Brain microvascular endothelial cell (primary cell): ENCODE data around the gene RTN4RL2.

Experiments
- DNase-seq: peaks from one replicate; pipeline ENCODE4 v3.0.0-alpha.2; 2020
- H3K27ac ChIP-seq: fragments of 250-450 bp; sonication (Bioruptor Pico); 2 replicates; pipeline ENCODE4 v1.5.1; 2020; ENCODE audit warnings: mild to moderate bottlenecking, moderate library complexity
- H3K27me3 ChIP-seq: fragments of 250-450 bp; sonication (Bioruptor Pico); replicated peaks from 2 replicates; pipeline ENCODE4 v1.5.1; 2020; ENCODE audit warnings: mild to moderate bottlenecking
- H3K36me3 ChIP-seq: fragments of 250-450 bp; sonication (Bioruptor Pico); replicated peaks from 2 replicates; pipeline ENCODE4 v1.5.1; 2020; ENCODE audit warnings: mild to moderate bottlenecking
- H3K4me3 ChIP-seq: 2 replicates; pipeline ENCODE4 v1.5.1; 2011; ENCODE audit warnings: low read depth, mild to moderate bottlenecking, control low read depth, low read length, moderate library complexity
- in situ Hi-C: cut with HindIII; loops from 2 replicates; pipeline ENCODE4 v1.10.0; 2017; ENCODE audit warnings: low sequenced_read_pairs, low pct_ligation_motif_present
- TF ChIP-seq, protein P1 (sequence below): IDR thresholded peaks from 2 replicates; pipeline ENCODE4 v1.5.1; 2011; ENCODE audit warnings: low read depth, mild to moderate bottlenecking, moderate library complexity, low read length, control low read depth, inconsistent platforms; ENCODE audit errors: missing control alignments

RTN4RL2 gene

DNA sequence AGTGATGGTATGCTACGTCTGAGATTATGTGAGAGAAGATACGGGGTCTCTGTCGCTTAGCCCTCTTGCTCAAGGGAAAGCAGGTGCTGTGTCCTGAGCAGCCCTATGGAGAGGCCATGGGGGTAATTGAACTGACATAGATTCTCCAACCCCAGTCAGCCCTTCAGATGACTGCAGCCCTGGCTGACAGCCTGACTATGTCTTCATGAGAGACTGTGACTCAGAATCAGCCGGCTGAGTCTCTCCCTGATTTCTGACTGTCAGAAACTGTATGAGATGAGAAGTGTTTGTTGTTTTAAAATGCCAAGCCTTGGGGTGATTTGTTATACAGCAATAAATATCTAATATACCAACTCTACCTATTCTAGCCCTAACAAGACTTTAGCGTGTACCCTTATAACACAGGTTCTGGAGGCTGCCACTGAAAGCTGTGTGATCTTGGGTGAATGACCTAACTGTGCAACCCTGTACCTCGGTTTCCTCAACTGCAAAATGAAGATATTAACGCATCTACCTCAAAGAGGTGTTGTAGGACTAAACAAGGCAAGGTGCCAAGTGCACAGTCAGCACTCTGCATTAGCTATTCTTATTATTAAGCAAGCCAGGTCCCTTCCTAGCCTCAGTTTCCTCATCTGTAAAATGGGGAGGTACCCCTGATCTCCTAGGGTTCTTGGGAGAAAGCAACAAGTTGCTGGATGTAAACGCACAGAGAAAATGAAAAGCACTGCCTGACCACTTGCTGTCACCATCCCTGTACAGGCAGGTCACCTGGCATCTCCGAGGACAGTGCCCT lies 30.3 kb downstream of the RTN4RL2 start:
- no peaks in the 10 kb centered on the region for H3K36me3 ChIP-seq
- H3K27ac ChIP-seq = no peak overlapping the region
- TF ChIP-seq, protein P1, sequence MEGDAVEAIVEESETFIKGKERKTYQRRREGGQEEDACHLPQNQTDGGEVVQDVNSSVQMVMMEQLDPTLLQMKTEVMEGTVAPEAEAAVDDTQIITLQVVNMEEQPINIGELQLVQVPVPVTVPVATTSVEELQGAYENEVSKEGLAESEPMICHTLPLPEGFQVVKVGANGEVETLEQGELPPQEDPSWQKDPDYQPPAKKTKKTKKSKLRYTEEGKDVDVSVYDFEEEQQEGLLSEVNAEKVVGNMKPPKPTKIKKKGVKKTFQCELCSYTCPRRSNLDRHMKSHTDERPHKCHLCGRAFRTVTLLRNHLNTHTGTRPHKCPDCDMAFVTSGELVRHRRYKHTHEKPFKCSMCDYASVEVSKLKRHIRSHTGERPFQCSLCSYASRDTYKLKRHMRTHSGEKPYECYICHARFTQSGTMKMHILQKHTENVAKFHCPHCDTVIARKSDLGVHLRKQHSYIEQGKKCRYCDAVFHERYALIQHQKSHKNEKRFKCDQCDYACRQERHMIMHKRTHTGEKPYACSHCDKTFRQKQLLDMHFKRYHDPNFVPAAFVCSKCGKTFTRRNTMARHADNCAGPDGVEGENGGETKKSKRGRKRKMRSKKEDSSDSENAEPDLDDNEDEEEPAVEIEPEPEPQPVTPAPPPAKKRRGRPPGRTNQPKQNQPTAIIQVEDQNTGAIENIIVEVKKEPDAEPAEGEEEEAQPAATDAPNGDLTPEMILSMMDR = no peak
- DNase-seq = peak; percentile 34
- no peak overlapping the region for H3K4me3 ChIP-seq
- no peaks in the 10 kb centered on the region for H3K27me3 ChIP-seq
- in situ Hi-C loops = no loop called here

GRCh38 chr11:57491371-57492061 lies 31.2 kb downstream of the RTN4RL2 start:
- H3K27me3 ChIP-seq = no peaks in the 10 kb centered on the region
- peak; percentile 6 for DNase-seq
- H3K4me3 ChIP-seq = no peak overlapping the region
- H3K36me3 ChIP-seq = no peaks in the 10 kb centered on the region
- in situ Hi-C loops = no loop called here
- TF ChIP-seq, protein P1 = peak; percentile 82
- no peak overlapping the region for H3K27ac ChIP-seq

DNA sequence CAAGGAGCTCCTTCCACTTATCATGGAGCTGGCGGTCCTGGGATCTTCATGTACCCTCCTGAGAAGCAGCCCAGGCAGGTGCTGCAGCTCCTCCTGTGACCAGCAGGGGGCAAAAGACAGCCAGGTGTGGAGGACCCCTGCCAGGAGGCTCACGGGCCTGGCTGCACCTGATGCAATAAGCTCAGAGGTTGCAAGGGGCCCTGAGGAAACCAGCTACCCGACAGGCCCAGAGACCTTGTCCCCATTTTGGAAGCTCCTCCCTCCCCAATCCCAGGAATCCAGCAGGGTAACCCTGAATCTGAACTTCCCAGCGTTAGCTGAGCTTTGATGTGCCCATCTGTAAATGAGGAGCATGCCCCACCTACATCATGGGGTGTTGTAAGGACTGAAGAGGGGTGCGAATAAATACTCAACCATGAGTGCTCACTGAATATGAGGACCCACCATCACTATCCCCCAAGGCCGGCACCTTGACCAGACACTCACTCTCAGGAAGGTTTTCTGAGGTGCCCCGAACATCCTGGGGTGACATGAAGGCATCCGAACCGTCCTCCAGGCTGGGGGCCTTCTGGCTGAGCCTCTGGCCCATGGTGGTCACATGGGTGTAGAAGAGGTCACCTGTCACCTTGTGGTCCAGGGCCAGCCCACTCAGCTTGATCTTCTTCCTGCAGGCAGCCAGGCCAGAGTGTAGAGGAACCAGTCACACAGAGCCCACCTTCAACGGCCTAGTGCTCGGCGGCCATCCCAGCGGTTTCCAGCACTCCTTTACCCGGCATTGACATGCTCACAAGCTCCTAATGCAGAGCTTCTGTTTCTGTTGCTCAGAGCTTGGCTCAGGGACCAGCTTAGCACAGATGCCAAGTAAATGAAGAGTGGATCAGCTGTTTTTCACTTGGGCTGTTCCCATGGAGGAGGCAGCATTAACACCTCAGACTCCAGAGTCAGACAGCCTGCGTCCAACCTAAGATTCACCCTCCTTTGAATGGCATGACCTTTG lies 33.5 kb downstream of the RTN4RL2 start:
- in situ Hi-C loops = no loop called here
- Histone ChIP-seq H3K36me3 (no peaks in the 10 kb centered on the region), H3K27ac (no peak overlapping the region), H3K27me3 (no peaks in the 10 kb centered on the region), H3K4me3 (no peak overlapping the region)
- DNase-seq = no peak
- TF ChIP-seq, protein P1 = peak; percentile 98

- H3K36me3 ChIP-seq = no peaks in the 10 kb centered on the region
- TF ChIP-seq, protein P1 = no peak
- no peak overlapping the region for H3K4me3 ChIP-seq
- H3K27me3 ChIP-seq = no peaks in the 10 kb centered on the region
- in situ Hi-C loops = no loop called here
- DNase-seq = no peak
- no peak overlapping the region for H3K27ac ChIP-seq
These were observed 35.9 kb downstream of the RTN4RL2 start for GRCh38 chr11:57496109-57496820.
